Panc1 (cell line): ENCODE measurements around the gene MCTP1. TPM values are rescaled to one million over a fixed set of nuclear protein-coding genes. Genes with fewer than 3 reads are reported as not detected.

ENCODE experiments used
- ATAC-seq: fragments of 200-7000 bp; cut with Tn5 transposase; 2 replicates; pipeline ENCODE4 v1.9.1; 2020; ENCODE audit warnings: mild to moderate bottlenecking, moderate library complexity
- BruUV-seq: library from RNA; stranded (reverse); fragments of 400-500 nt; replicated peaks from 2 replicates; lab custom pipeline; 2021; lab: Mats Ljungman, UMichigan
- CTCF ChIA-PET: fragments of 300-600 bp; sonication (Branson Sonifier 250); formaldehyde crosslinking; loops from one replicate; lab custom pipeline; 2022; ENCODE audit warnings: antibody characterized with exemption; lab: Charles Lee
- POLR2A ChIA-PET: fragments of 300-600 bp; sonication (Branson Sonifier 250); formaldehyde crosslinking; loops from one replicate; lab custom pipeline; 2022; ENCODE audit warnings: antibody characterized with exemption; lab: Charles Lee
- DNase-seq: peaks from one replicate; pipeline ENCODE4 v3.0.0-alpha.2; 2010; ENCODE audit warnings: low read depth, low spot score
- H3K27ac ChIP-seq: 2 replicates; pipeline ENCODE4 v1.5.1; 2011; ENCODE audit warnings: mild to moderate bottlenecking, low read length, inconsistent platforms
- H3K27me3 ChIP-seq: fragments of 200-500 bp; sonication (Bioruptor generic); 2 replicates; pipeline ENCODE4 v1.6.0; 2014; ENCODE audit warnings: low read length, inconsistent platforms; ENCODE audit not compliant: control insufficient read depth, insufficient read depth
- H3K36me3 ChIP-seq: fragments of 200-500 bp; sonication (Bioruptor generic); 2 replicates; pipeline ENCODE4 v1.5.1; 2014; ENCODE audit warnings: inconsistent platforms, mild to moderate bottlenecking, low read length, moderate library complexity; ENCODE audit not compliant: control insufficient read depth, insufficient read depth
- H3K4me1 ChIP-seq: 2 replicates; pipeline ENCODE4 v1.5.1; 2011; ENCODE audit warnings: inconsistent platforms, mild to moderate bottlenecking, low read length, moderate library complexity; ENCODE audit not compliant: control insufficient read depth, insufficient read depth
- H3K4me3 ChIP-seq, 2 experiments: 2 replicates each; pipeline ENCODE4 v1.5.1; 2011 to 2012; ENCODE audit warnings: low read depth in 2 of 2, low read length in 2 of 2, mild to moderate bottlenecking in 2 of 2, inconsistent platforms in 1 of 2, moderate library complexity in 1 of 2
- H3K9me3 ChIP-seq: fragments of 200-500 bp; sonication (Bioruptor generic); 2 replicates; pipeline ENCODE4 v1.5.1; 2014; ENCODE audit warnings: low read depth, mild to moderate bottlenecking, inconsistent platforms, low read length, moderate library complexity; ENCODE audit not compliant: control insufficient read depth, insufficient read depth
- CTCF ChIP-seq: fragments of 450-650 bp; IDR thresholded peaks from 2 replicates; pipeline ENCODE4 v1.5.1; 2017; ENCODE audit warnings: mild to moderate bottlenecking
- POLR2AphosphoS5 ChIP-seq: IDR thresholded peaks from 2 replicates; pipeline ENCODE4 v1.6.1; 2012; ENCODE audit warnings: mild to moderate bottlenecking, low read depth, low read length, moderate library complexity
- REST ChIP-seq, 2 experiments: IDR thresholded peaks; 2 replicates each; pipeline ENCODE4 v1.6.1; 2011 to 2012; ENCODE audit warnings: low read depth in 2 of 2, control low read depth in 1 of 2, low read length in 1 of 2, mild to moderate bottlenecking in 1 of 2, moderate library complexity in 1 of 2; ENCODE audit not compliant: insufficient read depth in 1 of 2
- SIN3A ChIP-seq: IDR thresholded peaks from 2 replicates; pipeline ENCODE4 v1.6.1; 2012; ENCODE audit warnings: low read depth, mild to moderate bottlenecking, low read length, moderate library complexity, borderline replicate concordance; ENCODE audit not compliant: insufficient read depth
- TCF7L2 ChIP-seq: IDR thresholded peaks from 2 replicates; pipeline ENCODE4 v1.6.1; 2011; ENCODE audit warnings: mild to moderate bottlenecking, low read depth, low read length, inconsistent platforms
- in situ Hi-C: cut with HindIII; loops from 2 replicates; pipeline ENCODE4 v1.10.0; 2016; ENCODE audit warnings: low sequenced_read_pairs, low pct_unique_long_range_greater_than_20kb
- intact Hi-C: fragments of 100-400 bp; cut with micrococcal nuclease; formaldehyde crosslinking; loops from one replicate; pipeline ENCODE4 v1.10.0; 2022; ENCODE audit not compliant: unreplicated experiment
- total RNA-seq: library from RNA; stranded (reverse); gene quantifications from one replicate; pipeline ENCODE4 v1.2.1, GENCODE V29; 2021; ENCODE audit not compliant: unreplicated experiment

The MCTP1 gene
- total RNA-seq, 1 experiment from 2014 or later: 39.8 TPM

GRCh38 chr5:94699562-94699961 lies 585.3 kb downstream of the MCTP1 start:
- Histone ChIP-seq H3K4me3 (no peak overlapping the region), H3K36me3 (peaks cover 4% of the 10 kb centered on the region; the same call in 1 of the 2 replicates), H3K4me1 (no peaks in the 10 kb centered on the region), H3K9me3 (no peaks in the 10 kb centered on the region), H3K27me3 (no peaks in the 10 kb centered on the region), H3K27ac (no peak overlapping the region)
- no peak for ATAC-seq
- intact Hi-C loops: no loop called here
- no TSS peak for BruUV-seq
- no peak for DNase-seq
- POLR2A ChIA-PET: no interaction called here
- CTCF ChIA-PET: no interaction called here
- in situ Hi-C loops: no loop called here
- TF ChIP-seq TCF7L2: no peak
- no peak for TF ChIP-seq CTCF
- TF ChIP-seq POLR2AphosphoS5: no peak
- TF ChIP-seq REST (IDR thresholded peaks at IDR 0.05; ENCODE audit: insufficient read depth in 1 of 2, low read depth in 2 of 2, low read length in 1 of 2): no peak
- TF ChIP-seq SIN3A: no peak

GRCh38 chr5:94698197-94698596 lies 586.7 kb downstream of the MCTP1 start:
- no TSS peak for BruUV-seq
- ChIA-PET CTCF (no interaction called here), POLR2A (no interaction called here)
- Histone ChIP-seq H3K27me3 (no peaks in the 10 kb centered on the region), H3K4me3 (no peak overlapping the region), H3K36me3 (peaks cover 4% of the 10 kb centered on the region; the same call in 1 of the 2 replicates), H3K9me3 (no peaks in the 10 kb centered on the region), H3K4me1 (no peaks in the 10 kb centered on the region), H3K27ac (no peak overlapping the region)
- DNase-seq (no peak), ATAC-seq (no peak)
- TF ChIP-seq CTCF (no peak), SIN3A (no peak), TCF7L2 (no peak), REST (IDR thresholded peaks at IDR 0.05; ENCODE audit: insufficient read depth in 1 of 2, low read depth in 2 of 2, low read length in 1 of 2) (no peak), POLR2AphosphoS5 (no peak)
- in situ Hi-C loops (no loop called here), intact Hi-C loops (no loop called here)
